ENCODE data around the gene MUSTN1. TPM values are rescaled to one million over a fixed set of nuclear protein-coding genes. Genes with fewer than 3 reads are reported as not detected.

MUSTN1 gene
- total RNA-seq, 1 experiment from 2014 or later, result 0.49 TPM

DNA sequence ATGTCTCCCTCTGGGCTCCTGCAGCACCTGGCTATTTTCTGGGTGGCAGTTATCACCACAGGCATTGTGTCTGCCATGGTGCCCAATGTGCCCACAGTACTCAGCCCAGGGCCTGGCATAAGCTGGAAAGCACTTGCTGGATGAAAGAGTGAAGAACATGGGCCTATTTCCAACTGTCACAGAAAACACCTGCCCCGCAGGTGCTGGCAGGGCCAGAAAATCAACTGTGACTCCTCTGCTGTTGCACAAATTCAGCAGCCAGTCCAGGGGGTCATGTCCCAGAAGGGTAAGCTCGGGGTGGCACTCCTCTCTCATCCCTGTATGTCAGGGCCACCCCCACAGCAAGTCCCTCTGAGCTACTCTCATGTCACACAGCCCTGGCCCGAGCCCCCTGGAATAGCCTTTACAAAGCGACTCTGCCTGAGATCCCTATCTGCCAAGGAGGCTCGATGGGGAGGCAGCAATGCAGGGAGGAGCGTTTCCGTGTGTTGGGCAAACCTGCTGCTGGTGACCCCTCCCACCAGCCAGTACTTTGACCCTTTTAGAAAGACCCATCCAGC, 23.3 kb downstream of the MUSTN1 start:
- in situ Hi-C loops (cut with HindIII; ENCODE audit: low pct_unique_long_range_greater_than_20kb, low sequenced_read_pairs), result no loop called here
- Histone ChIP-seq H3K36me3 (ENCODE audit: control insufficient read depth, insufficient read depth, low read length) (no peaks in the 10 kb centered on the region), H3K4me1 (ENCODE audit: control insufficient read depth, insufficient read depth, low read length) (no peaks in the 10 kb centered on the region), H3K27ac (ENCODE audit: low read length) (no peak overlapping the region), H3K9me3 (ENCODE audit: control insufficient read depth, insufficient read depth, low read depth, low read length) (no peaks in the 10 kb centered on the region), H3K4me3 (ENCODE audit: low read depth in 2 of 2, low read length in 2 of 2) (no peak overlapping the region), H3K27me3 (ENCODE audit: control insufficient read depth, insufficient read depth, low read length) (no peaks in the 10 kb centered on the region)
- no TSS peak for BruUV-seq (replicated peaks)
- DNase-seq (ENCODE audit: low read depth, low spot score), result no peak
- intact Hi-C loops (cut with micrococcal nuclease; ENCODE audit: unreplicated experiment), result no loop called here
- ChIA-PET POLR2A (interaction anchor here (0.6 kb wide), 1 partner anchor 332 kb away, joined by 4 read pairs; no protein-coding TSS in a partner anchor), CTCF (no interaction called here)
- no peak for ATAC-seq
- TF ChIP-seq TCF7L2 (IDR thresholded peaks at IDR 0.05; ENCODE audit: low read depth, low read length) (no peak), SIN3A (IDR thresholded peaks at IDR 0.05; ENCODE audit: borderline replicate concordance, insufficient read depth, low read depth, low read length) (no peak), POLR2AphosphoS5 (IDR thresholded peaks at IDR 0.05; ENCODE audit: low read depth, low read length) (no peak)
- TF ChIP-seq, protein P1, sequence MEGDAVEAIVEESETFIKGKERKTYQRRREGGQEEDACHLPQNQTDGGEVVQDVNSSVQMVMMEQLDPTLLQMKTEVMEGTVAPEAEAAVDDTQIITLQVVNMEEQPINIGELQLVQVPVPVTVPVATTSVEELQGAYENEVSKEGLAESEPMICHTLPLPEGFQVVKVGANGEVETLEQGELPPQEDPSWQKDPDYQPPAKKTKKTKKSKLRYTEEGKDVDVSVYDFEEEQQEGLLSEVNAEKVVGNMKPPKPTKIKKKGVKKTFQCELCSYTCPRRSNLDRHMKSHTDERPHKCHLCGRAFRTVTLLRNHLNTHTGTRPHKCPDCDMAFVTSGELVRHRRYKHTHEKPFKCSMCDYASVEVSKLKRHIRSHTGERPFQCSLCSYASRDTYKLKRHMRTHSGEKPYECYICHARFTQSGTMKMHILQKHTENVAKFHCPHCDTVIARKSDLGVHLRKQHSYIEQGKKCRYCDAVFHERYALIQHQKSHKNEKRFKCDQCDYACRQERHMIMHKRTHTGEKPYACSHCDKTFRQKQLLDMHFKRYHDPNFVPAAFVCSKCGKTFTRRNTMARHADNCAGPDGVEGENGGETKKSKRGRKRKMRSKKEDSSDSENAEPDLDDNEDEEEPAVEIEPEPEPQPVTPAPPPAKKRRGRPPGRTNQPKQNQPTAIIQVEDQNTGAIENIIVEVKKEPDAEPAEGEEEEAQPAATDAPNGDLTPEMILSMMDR (IDR thresholded peaks at IDR 0.05), result no peak
- TF ChIP-seq, protein P2, sequence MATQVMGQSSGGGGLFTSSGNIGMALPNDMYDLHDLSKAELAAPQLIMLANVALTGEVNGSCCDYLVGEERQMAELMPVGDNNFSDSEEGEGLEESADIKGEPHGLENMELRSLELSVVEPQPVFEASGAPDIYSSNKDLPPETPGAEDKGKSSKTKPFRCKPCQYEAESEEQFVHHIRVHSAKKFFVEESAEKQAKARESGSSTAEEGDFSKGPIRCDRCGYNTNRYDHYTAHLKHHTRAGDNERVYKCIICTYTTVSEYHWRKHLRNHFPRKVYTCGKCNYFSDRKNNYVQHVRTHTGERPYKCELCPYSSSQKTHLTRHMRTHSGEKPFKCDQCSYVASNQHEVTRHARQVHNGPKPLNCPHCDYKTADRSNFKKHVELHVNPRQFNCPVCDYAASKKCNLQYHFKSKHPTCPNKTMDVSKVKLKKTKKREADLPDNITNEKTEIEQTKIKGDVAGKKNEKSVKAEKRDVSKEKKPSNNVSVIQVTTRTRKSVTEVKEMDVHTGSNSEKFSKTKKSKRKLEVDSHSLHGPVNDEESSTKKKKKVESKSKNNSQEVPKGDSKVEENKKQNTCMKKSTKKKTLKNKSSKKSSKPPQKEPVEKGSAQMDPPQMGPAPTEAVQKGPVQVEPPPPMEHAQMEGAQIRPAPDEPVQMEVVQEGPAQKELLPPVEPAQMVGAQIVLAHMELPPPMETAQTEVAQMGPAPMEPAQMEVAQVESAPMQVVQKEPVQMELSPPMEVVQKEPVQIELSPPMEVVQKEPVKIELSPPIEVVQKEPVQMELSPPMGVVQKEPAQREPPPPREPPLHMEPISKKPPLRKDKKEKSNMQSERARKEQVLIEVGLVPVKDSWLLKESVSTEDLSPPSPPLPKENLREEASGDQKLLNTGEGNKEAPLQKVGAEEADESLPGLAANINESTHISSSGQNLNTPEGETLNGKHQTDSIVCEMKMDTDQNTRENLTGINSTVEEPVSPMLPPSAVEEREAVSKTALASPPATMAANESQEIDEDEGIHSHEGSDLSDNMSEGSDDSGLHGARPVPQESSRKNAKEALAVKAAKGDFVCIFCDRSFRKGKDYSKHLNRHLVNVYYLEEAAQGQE (IDR thresholded peaks at IDR 0.05; ENCODE audit: insufficient read depth in 1 of 2, low read depth in 2 of 2, low read length in 1 of 2), result no peak

DNA sequence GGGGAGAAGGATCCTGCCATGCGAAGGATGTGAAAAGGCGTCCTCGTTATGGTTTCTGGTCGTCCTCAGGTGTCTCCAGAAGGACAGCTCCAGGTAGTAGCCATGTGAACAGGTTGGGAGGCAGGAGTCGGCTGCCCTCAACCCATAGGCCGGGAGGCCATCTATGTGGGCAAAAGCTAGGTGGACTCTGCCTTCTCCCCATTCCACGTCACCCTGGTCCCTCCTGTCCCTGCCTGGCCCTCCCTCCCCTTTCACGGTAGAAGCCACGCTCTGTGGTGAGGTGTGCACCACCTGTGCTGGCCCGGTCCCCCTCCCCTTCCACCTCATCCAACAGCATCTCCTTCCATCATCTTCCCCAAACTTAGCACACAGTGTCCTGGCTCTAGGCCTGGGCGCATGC, 23.9 kb downstream of the MUSTN1 start:
- Histone ChIP-seq H3K4me1 (ENCODE audit: control insufficient read depth, insufficient read depth, low read length) (no peaks in the 10 kb centered on the region), H3K36me3 (ENCODE audit: control insufficient read depth, insufficient read depth, low read length) (no peaks in the 10 kb centered on the region), H3K27ac (ENCODE audit: low read length) (no peak overlapping the region), H3K4me3 (ENCODE audit: low read depth in 2 of 2, low read length in 2 of 2) (no peak overlapping the region), H3K9me3 (ENCODE audit: control insufficient read depth, insufficient read depth, low read depth, low read length) (no peaks in the 10 kb centered on the region), H3K27me3 (ENCODE audit: control insufficient read depth, insufficient read depth, low read length) (no peaks in the 10 kb centered on the region)
- ChIA-PET CTCF (no interaction called here), POLR2A (no interaction called here)
- DNase-seq (ENCODE audit: low read depth, low spot score) (no peak), ATAC-seq (no peak)
- BruUV-seq (replicated peaks), result no TSS peak
- in situ Hi-C loops (cut with HindIII; ENCODE audit: low pct_unique_long_range_greater_than_20kb, low sequenced_read_pairs) (no loop called here), intact Hi-C loops (cut with micrococcal nuclease; ENCODE audit: unreplicated experiment) (no loop called here)
- TF ChIP-seq, protein P1 (IDR thresholded peaks at IDR 0.05), result no peak
- TF ChIP-seq, protein P2 (IDR thresholded peaks at IDR 0.05; ENCODE audit: insufficient read depth in 1 of 2, low read depth in 2 of 2, low read length in 1 of 2), result no peak
- TF ChIP-seq SIN3A (IDR thresholded peaks at IDR 0.05; ENCODE audit: borderline replicate concordance, insufficient read depth, low read depth, low read length) (no peak), POLR2AphosphoS5 (IDR thresholded peaks at IDR 0.05; ENCODE audit: low read depth, low read length) (no peak), TCF7L2 (IDR thresholded peaks at IDR 0.05; ENCODE audit: low read depth, low read length) (no peak)
